Keratinocyte (primary cell): ENCODE results near the gene TRAF2. TPM values are rescaled to one million over a fixed set of nuclear protein-coding genes. Genes with fewer than 3 reads are reported as not detected.

Source experiments
- DNase-seq: peaks from one replicate; pipeline ENCODE4 v3.0.0-alpha.2; 2011; ENCODE audit warnings: low read depth, missing footprints, low spot score
- FAIRE-seq: peaks from 2 replicates; lab custom pipeline; 2011; peaks lifted over from hg19 to GRCh38; lab: Jason Lieb, UNC
- H2AFZ ChIP-seq: 2 replicates; pipeline ENCODE4 v1.6.0; 2012; ENCODE audit warnings: low read length, control low read depth, inconsistent platforms; ENCODE audit not compliant: control insufficient read depth
- H3K27ac ChIP-seq: 2 replicates; pipeline ENCODE4 v1.5.1; 2011; ENCODE audit warnings: low read length; ENCODE audit not compliant: control insufficient read depth, insufficient read depth
- H3K27me3 ChIP-seq: 3 replicates; pipeline ENCODE4 v1.6.0; 2011; ENCODE audit warnings: low read length; ENCODE audit not compliant: control insufficient read depth, insufficient read depth; ENCODE audit errors: extremely low read depth
- H3K36me3 ChIP-seq, 2 experiments: 2 replicates in 1 of 2; 3 replicates in 1 of 2; pipeline ENCODE4 v1.5.1; 2011; ENCODE audit warnings: low read length in 2 of 2, mild to moderate bottlenecking in 1 of 2; ENCODE audit not compliant: control insufficient read depth in 2 of 2, insufficient read depth in 2 of 2; ENCODE audit errors: extremely low read depth in 1 of 2
- H3K4me1 ChIP-seq: 3 replicates; pipeline ENCODE4 v1.5.1; 2011; ENCODE audit warnings: low read length; ENCODE audit not compliant: control insufficient read depth, insufficient read depth; ENCODE audit errors: extremely low read depth
- H3K4me2 ChIP-seq: 3 replicates; pipeline ENCODE4 v1.6.0; 2011; ENCODE audit warnings: low read depth, low read length; ENCODE audit not compliant: control insufficient read depth, insufficient read depth; ENCODE audit errors: extremely low read depth
- H3K4me3 ChIP-seq, 3 experiments: fragments of 200-600 bp in 1 of 3; sonication (generic) in 1 of 3; 2 replicates in 2 of 3; 3 replicates in 1 of 3; pipeline ENCODE4 v1.5.1; 2011 to 2016; ENCODE audit warnings: low read length in 3 of 3, mild to moderate bottlenecking in 3 of 3, control low read depth in 2 of 3, inconsistent platforms in 1 of 3, low read depth in 1 of 3, mixed read lengths in 1 of 3, mixed run types in 1 of 3, moderate library complexity in 1 of 3; ENCODE audit not compliant: control insufficient read depth in 2 of 3, insufficient read depth in 2 of 3; ENCODE audit errors: extremely low read depth in 1 of 3
- H3K79me2 ChIP-seq: 2 replicates; pipeline ENCODE4 v1.6.0; 2012; ENCODE audit warnings: low read length; ENCODE audit not compliant: control insufficient read depth, insufficient read depth
- H3K9ac ChIP-seq: 3 replicates; pipeline ENCODE4 v1.6.0; 2011; ENCODE audit warnings: low read length; ENCODE audit not compliant: control insufficient read depth, insufficient read depth; ENCODE audit errors: extremely low read depth
- H3K9me1 ChIP-seq: 3 replicates; pipeline ENCODE4 v1.6.0; 2011; ENCODE audit warnings: low read length; ENCODE audit not compliant: control insufficient read depth, insufficient read depth; ENCODE audit errors: extremely low read depth
- H3K9me3 ChIP-seq: 2 replicates; pipeline ENCODE4 v1.5.1; 2012; ENCODE audit warnings: low read depth, low read length; ENCODE audit not compliant: control insufficient read depth
- H4K20me1 ChIP-seq: 3 replicates; pipeline ENCODE4 v1.6.0; 2011; ENCODE audit warnings: low read length; ENCODE audit not compliant: control insufficient read depth, insufficient read depth; ENCODE audit errors: extremely low read depth
- EZH2 ChIP-seq: IDR thresholded peaks from one replicate; pipeline ENCODE4 v1.6.1; 2012; ENCODE audit warnings: inconsistent platforms, mild to moderate bottlenecking, low read length, moderate library complexity
- dilution Hi-C: fragments of 300-500 bp; cut with MboI; formaldehyde crosslinking; loops from one replicate; pipeline ENCODE4 v1.7.0; 2020; ENCODE audit warnings: low sequenced_read_pairs; ENCODE audit not compliant: extremely low pct_ligation_motif_present
- polyA plus RNA-seq, 5 experiments: library from polyadenylated mRNA; depleted of rRNA in 3 of 5; stranded (reverse) in 3 of 5; stranded (forward) in 1 of 5; unstranded in 1 of 5; fragments of >200 nt; gene quantifications; 1 replicate in 1 of 5; 2 replicates in 3 of 5; 3 replicates in 1 of 5; pipeline versions ENCODE4 v1.2.1 to v1.2.3, GENCODE V29; 2011 to 2012; ENCODE audit warnings: missing spikeins in 2 of 5, low read depth in 1 of 5, low replicate concordance in 1 of 5
- TF ChIP-seq, protein P1 (sequence below), 3 experiments: IDR thresholded peaks in 1 of 3; conservative IDR thresholded peaks in 1 of 3; optimal IDR thresholded peaks in 1 of 3; 2 replicates in 2 of 3; 3 replicates in 1 of 3; pipeline versions ENCODE3 to v1.5.1; 2011; ENCODE audit warnings: low read length in 3 of 3, mild to moderate bottlenecking in 3 of 3, moderate library complexity in 2 of 3, control low read depth in 1 of 3, inconsistent platforms in 1 of 3; ENCODE audit not compliant: insufficient read depth in 2 of 3; ENCODE audit errors: extremely low read depth in 1 of 3

TRAF2 gene
- polyA plus RNA-seq, 1 donor (not counting 4 experiments of a cell fraction or from before 2014, with no cell fraction given): 9.9 TPM

DNA sequence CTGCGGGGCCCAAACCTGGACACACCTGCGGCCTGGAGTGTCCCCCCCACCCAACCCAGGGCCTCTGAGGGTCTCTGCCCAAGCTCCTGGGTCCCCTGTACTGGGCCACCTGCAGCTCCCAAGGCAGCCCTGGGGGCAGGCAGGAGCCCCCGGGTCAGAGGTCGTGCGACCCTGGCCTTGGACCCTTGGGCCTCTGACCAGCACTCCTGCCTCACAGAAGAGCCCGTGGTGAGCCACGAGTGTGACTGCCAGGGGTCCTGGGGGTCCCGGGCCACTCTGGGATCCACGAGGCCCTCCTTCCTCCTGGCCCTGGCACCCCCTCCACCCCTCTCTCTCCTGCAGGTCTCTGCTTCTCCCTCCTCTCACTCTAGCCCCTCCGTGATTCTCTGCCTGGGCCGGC, 86.0 kb downstream of the TRAF2 start:
- Histone ChIP-seq H3K4me1 (peaks cover 8% of the 10 kb centered on the region), H3K9ac (no peak overlapping the region), H3K36me3 (no peaks in the 10 kb centered on the region), H3K27me3 (no peaks in the 10 kb centered on the region), H4K20me1 (no peaks in the 10 kb centered on the region), H2AFZ (no peak overlapping the region), H3K79me2 (no peaks in the 10 kb centered on the region), H3K4me2 (no peak overlapping the region), H3K9me1 (no peaks in the 10 kb centered on the region), H3K27ac (no peak overlapping the region), H3K9me3 (no peaks in the 10 kb centered on the region), H3K4me3 (no peak overlapping the region)
- dilution Hi-C loops: no loop called here
- TF ChIP-seq EZH2: no peak
- TF ChIP-seq, protein P1, sequence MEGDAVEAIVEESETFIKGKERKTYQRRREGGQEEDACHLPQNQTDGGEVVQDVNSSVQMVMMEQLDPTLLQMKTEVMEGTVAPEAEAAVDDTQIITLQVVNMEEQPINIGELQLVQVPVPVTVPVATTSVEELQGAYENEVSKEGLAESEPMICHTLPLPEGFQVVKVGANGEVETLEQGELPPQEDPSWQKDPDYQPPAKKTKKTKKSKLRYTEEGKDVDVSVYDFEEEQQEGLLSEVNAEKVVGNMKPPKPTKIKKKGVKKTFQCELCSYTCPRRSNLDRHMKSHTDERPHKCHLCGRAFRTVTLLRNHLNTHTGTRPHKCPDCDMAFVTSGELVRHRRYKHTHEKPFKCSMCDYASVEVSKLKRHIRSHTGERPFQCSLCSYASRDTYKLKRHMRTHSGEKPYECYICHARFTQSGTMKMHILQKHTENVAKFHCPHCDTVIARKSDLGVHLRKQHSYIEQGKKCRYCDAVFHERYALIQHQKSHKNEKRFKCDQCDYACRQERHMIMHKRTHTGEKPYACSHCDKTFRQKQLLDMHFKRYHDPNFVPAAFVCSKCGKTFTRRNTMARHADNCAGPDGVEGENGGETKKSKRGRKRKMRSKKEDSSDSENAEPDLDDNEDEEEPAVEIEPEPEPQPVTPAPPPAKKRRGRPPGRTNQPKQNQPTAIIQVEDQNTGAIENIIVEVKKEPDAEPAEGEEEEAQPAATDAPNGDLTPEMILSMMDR (optimal IDR thresholded peaks at IDR 0.05 in 1 of 3, IDR thresholded peaks at IDR 0.05 in 1 of 3, conservative IDR thresholded peaks at IDR 0.05 in 1 of 3; ENCODE audit: extremely low read depth in 1 of 3, insufficient read depth in 2 of 3, low read length in 3 of 3): no peak
- no peak for FAIRE-seq
- no peak for DNase-seq

DNA sequence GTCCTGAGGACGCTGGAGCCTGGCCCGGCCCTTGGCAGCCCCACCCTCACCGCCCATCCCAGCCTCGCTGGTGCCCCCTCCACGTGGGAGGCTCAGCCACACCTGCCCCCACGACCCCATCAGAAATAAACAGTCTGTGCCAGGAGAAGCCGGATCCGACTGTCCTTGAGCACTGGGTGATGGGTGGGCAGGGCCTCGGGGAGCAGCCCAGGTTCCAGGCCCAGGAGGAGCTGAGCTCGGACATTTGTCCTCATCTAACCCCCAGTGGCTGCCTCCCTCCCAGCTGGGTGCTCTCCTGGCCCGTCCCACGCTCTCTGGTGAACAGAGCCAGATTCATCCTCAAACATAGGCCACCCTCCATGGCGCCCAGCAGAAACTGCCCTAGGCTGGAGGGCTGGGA, 86.4 kb downstream of the TRAF2 start:
- H3K9me3 ChIP-seq: no peaks in the 10 kb centered on the region
- no peak overlapping the region for H2AFZ ChIP-seq
- no peak overlapping the region for H3K4me2 ChIP-seq
- H3K9me1 ChIP-seq: no peaks in the 10 kb centered on the region
- no peaks in the 10 kb centered on the region for H4K20me1 ChIP-seq
- DNase-seq (no peak), FAIRE-seq (no peak)
- no peaks in the 10 kb centered on the region for H3K36me3 ChIP-seq
- no peak for TF ChIP-seq EZH2
- TF ChIP-seq, protein P1 (optimal IDR thresholded peaks at IDR 0.05 in 1 of 3, IDR thresholded peaks at IDR 0.05 in 1 of 3, conservative IDR thresholded peaks at IDR 0.05 in 1 of 3; ENCODE audit: extremely low read depth in 1 of 3, insufficient read depth in 2 of 3, low read length in 3 of 3): no peak
- dilution Hi-C loops: no loop called here
- H3K79me2 ChIP-seq: no peaks in the 10 kb centered on the region
- peaks cover 8% of the 10 kb centered on the region for H3K4me1 ChIP-seq
- no peaks in the 10 kb centered on the region for H3K27me3 ChIP-seq
- no peak overlapping the region for H3K4me3 ChIP-seq
- H3K27ac ChIP-seq: no peak overlapping the region
- H3K9ac ChIP-seq: no peak overlapping the region
